NCI-H2107 treated with DMSO at 0.1 percent for 48 hours (cell line): ENCODE data around the gene CNN1.
"Not testable (repeated sequence)": the region's sequence is repeated elsewhere in the genome, so short reads cannot be mapped to it uniquely, and the experiment has no call there.

Experiments
- DNase-seq: peaks from one replicate; lab custom pipeline; 2025; ENCODE audit not compliant: unreplicated experiment; lab: John Stamatoyannopoulos, UW

The CNN1 gene

GRCh38 chr19:11598746-11599145 is 60.1 kb downstream of the CNN1 start:
- no peak for DNase-seq

DNA sequence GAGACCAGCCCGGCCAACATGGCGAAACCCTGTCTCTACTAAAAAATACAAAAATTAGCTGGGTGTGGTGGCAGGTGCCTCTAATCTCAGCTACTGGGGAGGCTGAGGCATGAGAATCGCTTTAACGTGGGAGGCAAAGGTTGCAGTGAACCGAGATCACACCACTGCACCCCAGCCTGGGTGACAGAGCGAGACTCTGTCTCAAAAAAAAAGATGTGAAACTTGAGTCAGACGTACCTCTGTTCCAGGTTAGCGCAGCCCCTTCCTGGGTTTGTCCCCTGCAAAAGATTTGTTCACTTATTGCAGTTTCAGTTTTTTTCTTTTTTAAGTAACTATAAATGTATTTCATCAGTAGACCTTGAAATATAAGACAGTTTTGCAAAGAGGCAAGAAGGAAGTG is 61.1 kb downstream of the CNN1 start:
- DNase-seq, result not testable (repeated sequence)
